PC-3 (cell line): ENCODE measurements around the gene TGFBR3L.

Experiments
- EZH2 ChIP-seq: fragments of 300-600 bp; sonication (generic); IDR thresholded peaks from one replicate; pipeline ENCODE4 v1.6.1; 2017; ENCODE audit warnings: antibody characterized with exemption, mild to moderate bottlenecking, low read length; ENCODE audit not compliant: unreplicated experiment
- EZH2phosphoT487 ChIP-seq: fragments of 300-600 bp; sonication (generic); IDR thresholded peaks from 2 replicates; pipeline ENCODE4 v1.6.1; 2018; ENCODE audit warnings: mild to moderate bottlenecking, antibody characterized with exemption, low read length, borderline replicate concordance
- TF ChIP-seq, protein P1 (sequence below): fragments of 300-600 bp; sonication (generic); conservative IDR thresholded peaks from 2 replicates; pipeline ENCODE4 v1.5.1; 2017; ENCODE audit warnings: antibody characterized with exemption, low read depth, mild to moderate bottlenecking, low read length

DNA sequence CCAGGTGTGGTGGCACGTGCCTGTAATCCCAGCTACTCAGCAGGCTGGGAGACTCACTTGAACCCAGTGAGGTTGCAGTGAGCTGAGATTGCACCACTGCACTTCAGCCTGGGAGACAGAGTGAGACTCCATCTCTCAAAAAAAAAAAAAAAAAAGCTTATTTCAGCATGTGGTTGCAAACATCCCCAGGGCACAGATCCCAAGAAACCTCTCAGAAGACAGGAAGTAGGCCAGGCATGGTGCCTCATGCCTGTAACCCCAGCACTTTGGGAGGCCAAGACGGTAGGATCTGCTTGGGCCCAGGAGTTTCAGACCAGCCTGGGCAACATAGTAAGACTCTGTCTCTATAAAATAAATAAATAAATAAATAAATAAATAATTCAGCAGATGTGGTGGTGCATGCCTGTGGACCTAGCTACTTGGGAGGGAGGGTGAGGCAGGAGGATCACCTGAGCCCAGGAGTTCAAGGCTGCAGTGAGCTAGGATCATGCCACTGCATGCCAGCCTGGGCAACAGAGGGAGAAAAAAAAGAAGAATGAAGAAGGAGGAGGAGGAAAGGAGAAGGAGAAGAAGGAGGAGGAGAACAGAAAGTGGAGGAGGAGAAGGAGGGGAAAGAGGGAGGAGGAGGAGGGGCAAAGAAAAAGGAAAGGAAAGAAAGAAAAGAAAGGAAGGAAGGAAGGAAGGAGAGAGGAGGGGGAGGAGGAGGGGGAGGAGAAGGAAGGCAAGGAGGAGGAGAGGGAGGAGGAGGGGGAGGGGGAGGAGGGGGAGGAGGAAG lies 30.6 kb upstream of the TGFBR3L start:
- TF ChIP-seq, protein P1, sequence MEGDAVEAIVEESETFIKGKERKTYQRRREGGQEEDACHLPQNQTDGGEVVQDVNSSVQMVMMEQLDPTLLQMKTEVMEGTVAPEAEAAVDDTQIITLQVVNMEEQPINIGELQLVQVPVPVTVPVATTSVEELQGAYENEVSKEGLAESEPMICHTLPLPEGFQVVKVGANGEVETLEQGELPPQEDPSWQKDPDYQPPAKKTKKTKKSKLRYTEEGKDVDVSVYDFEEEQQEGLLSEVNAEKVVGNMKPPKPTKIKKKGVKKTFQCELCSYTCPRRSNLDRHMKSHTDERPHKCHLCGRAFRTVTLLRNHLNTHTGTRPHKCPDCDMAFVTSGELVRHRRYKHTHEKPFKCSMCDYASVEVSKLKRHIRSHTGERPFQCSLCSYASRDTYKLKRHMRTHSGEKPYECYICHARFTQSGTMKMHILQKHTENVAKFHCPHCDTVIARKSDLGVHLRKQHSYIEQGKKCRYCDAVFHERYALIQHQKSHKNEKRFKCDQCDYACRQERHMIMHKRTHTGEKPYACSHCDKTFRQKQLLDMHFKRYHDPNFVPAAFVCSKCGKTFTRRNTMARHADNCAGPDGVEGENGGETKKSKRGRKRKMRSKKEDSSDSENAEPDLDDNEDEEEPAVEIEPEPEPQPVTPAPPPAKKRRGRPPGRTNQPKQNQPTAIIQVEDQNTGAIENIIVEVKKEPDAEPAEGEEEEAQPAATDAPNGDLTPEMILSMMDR: no peak
- TF ChIP-seq EZH2 (no peak), EZH2phosphoT487 (no peak)
